ENCODE data around the gene ARHGAP8.

ARHGAP8 gene

DNA sequence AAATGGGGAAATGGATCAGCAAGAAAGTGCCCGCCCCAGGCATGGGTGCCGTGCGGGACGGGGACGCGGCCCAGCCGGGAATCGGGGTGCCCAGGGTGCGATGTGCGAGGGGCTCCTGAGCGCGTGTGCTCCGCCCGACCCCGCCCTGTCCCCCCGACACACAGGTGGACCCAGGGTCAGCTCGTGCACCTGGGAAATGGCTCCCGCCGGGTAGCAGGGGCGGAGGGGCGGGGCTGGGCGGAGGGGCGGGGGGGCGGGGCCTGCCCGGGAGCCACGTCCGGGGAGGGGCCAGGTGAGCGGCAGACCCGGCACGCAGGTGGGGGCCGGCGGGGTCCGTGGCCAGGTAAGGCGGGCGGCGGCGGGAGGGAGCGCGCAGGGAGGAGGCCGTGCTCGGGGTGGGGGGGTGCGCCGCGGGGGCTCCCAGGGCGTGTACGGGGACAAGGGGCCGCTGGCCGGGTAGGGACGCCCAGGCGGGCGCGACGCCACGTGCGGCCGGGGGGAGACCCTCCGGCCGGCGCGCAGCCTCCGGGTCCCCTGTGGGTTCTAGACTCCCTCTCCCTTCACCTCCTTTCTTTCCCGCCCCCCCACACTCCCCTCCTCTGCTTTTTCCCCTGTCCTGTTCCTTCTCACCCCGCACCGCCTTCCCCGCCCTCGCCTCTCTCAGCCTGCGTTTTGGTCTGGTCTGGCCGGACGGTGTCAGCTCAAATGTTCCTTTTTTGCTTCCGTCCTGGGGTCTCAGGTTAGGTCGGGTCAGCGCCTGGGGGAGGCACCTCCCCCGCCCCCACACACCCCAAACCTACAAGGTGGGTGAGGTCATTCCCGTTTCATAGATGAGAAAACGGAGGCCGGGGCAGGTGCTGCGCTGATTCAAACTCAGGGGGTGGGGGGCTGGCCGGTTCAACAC, at the start of gene ARHGAP8:
ARHGAP8 (plus strand) TSS at position 291 of the 904 bp plus-strand sequence. CDS start 33,953 bp downstream, outside the sequence.
- no peak for DNase-seq (ENCODE audit: low read depth)

DNA sequence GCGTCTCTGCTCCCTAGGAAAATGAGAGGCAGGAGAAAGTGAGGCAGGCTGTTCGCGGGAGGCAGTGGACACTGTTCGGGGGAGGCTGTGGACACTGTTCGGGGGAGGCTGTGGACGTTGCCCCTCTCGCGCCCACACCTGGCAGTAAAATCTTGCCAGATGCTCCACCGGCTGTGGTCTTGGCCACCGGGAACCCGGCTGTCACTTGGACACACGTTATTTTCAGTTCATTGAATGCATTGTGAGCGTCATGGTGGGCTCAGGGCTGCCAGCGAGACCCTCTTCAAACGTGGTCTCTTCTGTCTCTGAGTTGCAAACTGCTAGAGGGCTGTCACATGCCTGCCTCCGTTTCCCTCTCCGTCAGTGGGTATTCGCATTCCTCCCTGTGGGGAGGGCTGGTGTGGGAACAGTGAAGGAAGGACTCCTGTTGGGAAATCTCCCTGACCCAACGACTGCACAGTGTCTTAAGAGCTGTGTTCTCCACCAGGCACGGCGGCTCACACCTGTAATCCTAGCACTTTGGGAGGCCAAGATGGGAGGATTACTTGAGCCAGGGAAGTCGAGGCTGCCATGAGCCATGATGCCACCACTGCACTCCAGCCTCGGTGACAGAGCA, 49.0 kb upstream of the ARHGAP8 start:
- no peak for DNase-seq (ENCODE audit: low read depth)

DNA sequence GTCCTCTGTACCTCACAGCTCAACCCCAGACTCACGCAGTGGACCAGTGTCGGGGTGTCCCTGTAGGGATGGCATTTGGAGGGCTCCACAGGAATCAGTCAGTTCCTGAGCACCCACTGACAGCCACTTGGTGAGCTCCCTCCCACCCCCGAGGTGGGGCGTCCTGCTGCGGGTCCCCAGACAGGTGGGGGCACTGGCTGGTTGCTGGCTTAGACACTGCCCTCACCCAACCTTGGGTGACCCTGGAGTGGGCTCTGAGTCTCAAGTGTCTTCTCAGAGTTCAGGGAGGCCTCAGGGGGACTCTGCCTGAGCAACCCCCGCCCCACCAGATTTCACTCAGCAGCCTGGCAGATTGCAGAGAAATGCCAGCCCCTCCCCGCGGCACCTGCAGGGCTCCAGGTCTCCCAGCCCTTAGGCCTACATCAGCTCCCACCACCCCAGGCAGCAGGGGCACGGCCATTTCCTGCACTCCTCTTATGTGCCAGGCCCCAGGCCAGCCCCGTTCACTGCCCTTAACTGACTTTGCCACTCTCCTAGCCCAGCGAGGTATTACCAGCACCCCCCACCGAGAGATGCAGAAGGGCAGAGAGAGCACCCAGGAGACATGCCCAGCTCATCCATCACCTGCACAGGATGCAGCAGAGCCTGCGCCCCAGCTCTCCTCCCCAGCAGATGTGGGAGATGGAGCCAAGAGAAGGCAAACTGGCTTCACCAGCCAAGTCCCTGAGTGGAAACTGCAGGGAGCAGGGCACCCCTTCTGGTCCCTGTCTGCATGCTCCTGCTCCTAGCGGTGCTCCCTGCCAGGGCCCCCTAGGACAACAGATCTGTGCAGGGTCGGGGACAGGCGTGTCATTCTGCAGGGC, 48.0 kb upstream of the ARHGAP8 start:
- DNase-seq (ENCODE audit: low read depth), result no peak

DNA sequence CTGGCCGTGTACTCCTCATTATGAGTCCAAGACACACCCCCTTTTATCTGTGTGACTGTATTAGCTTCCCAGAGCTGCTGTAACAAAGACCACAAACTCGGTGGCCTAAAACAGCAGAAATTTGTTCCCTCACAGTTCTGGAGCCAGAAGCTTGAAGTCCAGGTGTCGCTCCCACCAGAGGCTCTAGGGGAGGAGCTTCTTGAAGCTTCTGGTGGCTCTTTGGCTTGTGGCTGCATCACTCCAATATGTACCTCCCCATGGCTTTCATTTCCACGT, 47.4 kb upstream of the ARHGAP8 start:
- DNase-seq (ENCODE audit: low read depth), result no peak

DNA sequence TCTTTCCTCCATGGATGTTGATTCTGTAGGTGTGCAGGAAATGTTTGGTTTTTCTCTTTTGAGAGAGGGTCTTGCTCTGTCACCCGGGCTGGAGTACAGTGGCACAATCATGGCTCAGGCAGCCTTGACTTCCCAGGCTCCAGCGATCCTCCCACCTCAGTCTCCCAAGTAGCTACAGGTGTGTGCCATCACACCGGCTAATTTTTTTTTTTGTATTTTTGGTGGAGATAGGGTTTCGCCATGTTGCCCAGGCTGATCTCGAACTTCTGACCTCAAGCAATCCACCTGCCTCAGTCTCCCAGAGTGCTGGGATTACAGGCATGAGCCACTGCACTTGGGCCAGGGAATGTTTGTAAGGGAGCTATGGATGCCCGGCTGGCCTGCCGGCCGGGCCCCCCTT, 45.9 kb upstream of the ARHGAP8 start:
- no peak for DNase-seq (ENCODE audit: low read depth)

DNA sequence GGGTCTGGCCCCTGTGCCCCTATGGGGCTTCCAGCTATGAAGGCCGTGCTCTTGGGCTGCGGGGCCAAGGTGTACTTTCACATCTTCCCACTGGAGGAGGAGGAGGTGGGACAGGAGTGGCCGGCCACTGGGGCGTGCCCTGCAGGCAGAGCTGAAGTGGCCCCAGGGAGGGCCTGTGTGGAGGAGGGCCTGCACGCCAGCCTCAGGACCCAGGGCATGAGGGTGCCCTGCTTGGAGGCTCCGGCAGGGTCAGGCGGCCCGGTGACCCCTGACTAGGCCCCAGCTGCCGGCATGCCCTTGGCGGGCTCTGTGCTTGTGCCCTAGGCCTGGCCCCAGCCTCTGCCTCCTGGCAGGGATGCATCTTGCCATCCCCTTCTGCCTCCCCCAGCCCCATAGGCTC, 45.2 kb upstream of the ARHGAP8 start:
- no peak for DNase-seq (ENCODE audit: low read depth)

DNA sequence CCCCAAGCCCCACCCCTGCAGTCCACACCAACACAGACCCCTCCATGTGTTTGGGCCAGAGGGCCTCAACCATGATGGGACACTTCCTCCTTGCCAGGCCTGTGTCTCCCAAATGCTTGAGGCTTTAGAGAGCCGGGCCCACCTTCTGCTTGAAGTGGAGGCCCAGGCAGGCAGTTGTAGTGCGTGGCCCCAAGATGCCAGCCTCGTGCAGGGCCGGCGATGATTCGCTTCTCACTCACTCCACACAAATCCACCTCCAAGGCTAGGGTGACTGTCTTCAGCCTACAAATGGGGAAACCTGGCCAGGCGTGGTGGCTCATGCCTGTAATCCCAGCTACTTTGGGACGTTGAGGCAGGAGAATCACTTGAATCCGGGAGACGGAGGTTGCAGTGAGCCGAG, 44.6 kb upstream of the ARHGAP8 start:
- DNase-seq (ENCODE audit: low read depth), result no peak

DNA sequence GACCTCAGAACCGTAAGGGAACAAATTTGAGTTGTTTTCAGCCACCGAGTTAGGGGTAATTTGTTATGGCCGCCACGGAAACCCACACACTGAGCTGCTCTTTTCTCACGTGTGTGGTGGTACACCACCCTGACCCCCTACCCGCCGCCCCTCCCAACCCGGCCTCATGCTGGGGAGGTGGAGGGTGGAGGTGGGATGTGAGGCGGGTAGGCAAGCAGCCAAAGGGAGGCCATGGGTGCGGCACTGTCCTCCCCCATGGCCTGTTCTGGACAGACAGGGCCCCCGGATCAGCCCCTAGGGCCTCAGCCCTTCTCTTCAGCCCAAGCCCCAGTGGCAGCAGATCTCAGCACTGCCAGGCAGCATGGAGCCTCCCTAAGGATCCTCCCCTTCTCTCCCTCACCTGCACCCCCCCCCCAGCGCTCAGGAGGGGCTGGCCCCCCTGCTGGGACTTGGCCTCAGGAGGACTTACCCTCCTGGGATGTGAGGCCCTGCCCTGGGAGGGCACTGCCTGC, 42.4 kb upstream of the ARHGAP8 start:
- no peak for DNase-seq (ENCODE audit: low read depth)

DNA sequence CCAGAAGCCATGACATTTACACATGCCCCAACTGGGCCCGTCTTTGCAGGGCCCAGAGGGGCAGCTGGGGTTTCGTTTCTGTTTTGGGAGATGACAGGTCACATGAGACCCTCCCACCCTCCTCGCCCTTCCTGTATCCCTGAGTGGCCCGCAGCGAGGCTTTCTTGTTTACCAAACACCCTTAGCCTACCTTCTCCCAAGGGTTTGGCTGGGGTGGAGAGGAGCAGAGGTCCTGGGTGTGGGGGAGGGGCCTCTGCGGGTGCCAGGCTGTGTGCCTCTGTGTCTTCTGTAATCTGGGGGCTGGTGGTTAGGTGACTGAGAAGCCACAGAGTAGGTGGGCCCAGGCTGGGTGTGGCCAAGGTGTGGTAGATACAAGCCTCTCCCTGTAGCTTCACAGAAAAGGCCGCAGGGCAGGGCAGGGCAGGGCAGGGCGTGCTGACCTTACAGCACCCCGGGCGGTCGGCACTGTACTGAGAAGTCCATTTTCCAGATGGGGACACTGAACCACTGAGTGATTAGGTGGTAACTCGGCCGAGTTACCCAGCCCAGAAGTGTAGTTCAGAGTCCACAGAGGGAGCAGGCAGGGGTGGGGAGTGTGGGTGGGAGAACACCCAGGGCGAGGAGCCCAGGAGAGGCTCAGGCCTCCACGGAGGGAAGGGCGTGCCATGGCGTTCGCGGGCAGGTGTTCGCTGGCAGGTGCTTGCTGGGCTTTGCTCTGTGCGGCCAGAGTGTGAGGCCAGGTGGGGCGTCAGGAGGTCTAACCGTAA, 41.7 kb upstream of the ARHGAP8 start:
- peak; percentile 23 for DNase-seq (ENCODE audit: low read depth)

DNA sequence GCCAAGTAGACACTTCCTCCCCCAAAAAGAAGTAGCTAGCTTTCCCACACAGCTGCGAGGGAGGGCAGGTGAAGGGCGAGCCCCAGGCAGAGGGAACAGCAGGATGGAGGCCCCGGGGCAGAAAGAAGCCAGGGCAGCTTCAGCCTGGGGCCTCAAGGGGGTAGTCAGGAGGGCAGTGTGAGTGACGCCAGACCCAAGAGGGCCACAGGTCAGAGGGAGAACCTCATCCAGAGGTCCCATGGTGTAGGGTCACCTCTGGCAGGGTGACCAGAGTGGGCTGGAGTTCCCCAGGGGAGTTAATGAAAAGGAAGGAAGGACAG, 41.2 kb upstream of the ARHGAP8 start:
- DNase-seq (ENCODE audit: low read depth), result no peak

DNA sequence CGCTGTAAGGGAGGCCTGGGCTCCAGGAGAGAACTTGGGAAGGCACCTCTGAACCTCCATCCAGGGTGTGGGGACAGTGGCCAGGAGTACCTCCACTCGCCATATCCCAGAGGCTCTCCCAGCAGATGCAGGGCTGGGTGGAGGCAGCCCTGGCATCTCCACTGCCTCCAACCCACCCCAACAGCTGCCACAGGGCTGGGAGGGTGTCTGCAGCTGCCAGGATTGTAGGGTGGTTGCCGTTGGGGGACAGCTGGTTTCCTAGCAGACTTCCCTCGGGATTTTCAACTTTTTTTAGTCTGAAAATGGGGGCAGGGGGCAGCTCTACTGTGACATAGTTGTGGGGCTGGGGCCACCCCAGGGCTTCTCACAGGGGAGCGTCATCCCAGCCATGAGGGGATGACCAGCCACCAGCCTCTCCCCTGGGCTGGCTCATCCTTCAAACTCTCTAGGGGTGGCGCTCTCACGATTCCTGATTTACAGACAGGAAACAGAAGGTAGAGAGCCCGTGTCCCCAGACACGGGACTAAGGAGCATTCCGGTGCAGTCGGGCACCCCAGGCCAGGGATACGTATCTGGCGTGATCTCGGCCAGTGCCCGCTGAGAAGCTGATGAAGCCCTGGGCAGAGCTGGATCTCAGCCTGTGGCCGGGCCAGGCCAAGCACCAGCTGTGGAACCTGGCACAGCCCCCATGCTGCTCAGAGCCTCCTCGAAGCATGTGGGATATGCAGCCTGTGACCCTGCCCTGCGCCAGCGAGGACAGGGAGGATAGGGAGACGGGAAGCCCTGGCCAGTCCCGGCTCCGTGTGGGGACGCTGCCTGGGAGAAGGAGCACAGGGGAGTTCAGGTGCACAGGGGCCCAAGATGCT, 40.5 kb upstream of the ARHGAP8 start:
- no peak for DNase-seq (ENCODE audit: low read depth)

DNA sequence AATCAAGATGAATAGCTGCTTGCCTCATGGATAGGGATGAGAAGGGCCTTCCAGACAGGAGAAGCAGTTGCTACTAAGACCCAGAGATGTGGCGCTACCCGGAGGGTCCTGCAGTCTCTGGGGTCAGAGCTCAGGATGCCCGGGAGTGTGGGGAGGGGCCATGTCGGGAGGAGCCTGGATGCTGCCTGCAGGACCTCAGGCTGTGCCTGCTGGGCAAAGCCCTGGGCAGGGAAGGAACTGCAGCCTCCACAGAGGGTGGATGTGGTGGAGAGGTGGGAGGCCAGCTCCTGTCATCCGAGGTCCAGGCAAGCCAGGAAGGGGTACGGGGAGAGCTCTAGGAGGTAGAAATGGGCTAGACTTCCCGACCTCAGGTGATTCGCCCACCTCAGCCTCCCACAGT, 39.4 kb upstream of the ARHGAP8 start:
- no peak for DNase-seq (ENCODE audit: low read depth)

DNA sequence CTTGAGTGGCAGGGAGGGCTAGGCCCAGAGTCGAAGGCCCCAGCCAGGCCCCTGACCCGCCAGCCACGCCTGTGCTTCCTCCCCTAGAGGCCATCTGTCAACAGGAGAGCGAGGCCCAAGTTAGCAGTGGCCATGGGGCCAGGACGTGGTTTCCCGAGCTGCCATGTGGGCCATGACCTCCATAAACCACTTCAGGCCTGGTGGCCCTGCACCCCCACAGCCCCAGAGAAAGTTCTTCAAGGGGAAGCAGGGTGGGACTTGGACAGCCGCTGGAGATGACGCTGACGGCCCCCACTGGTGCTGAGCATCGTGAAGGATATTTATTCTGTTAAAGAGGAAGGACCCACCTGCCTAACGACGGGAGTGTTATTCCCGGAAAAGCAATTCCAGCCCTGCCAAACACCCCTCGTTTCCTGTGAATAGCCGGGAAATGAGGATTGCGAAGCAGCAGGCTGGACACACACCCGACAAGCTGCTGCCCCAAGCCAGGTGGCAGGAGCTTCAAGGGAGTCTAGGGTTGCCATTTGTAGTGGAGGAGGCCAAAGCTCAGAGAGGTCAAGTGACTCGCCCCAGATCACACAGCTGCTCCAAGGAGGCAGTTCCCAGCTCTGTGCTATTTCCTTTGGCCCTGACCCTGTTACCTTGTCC, 37.5 kb upstream of the ARHGAP8 start:
- DNase-seq (ENCODE audit: low read depth), result no peak

DNA sequence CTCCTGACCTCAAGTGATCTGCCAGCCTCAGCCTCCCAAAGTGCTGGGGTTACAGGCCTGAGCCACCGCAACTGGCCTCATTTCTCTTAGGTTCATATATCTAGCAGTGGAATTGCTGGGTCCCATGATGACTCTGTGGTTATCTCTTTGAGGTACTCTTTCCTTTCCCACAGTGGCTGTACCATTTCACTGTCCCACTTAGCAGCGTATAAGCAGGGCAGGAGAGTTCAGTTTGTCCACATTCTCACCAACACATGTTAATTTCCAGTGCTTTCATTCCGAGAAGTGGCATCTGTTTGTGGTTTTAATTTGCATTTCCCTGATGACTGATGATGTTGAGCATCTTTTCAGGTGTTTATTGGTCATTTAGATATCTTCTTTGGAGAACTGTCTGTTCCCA, 34.0 kb upstream of the ARHGAP8 start:
- no peak for DNase-seq (ENCODE audit: low read depth)

DNA sequence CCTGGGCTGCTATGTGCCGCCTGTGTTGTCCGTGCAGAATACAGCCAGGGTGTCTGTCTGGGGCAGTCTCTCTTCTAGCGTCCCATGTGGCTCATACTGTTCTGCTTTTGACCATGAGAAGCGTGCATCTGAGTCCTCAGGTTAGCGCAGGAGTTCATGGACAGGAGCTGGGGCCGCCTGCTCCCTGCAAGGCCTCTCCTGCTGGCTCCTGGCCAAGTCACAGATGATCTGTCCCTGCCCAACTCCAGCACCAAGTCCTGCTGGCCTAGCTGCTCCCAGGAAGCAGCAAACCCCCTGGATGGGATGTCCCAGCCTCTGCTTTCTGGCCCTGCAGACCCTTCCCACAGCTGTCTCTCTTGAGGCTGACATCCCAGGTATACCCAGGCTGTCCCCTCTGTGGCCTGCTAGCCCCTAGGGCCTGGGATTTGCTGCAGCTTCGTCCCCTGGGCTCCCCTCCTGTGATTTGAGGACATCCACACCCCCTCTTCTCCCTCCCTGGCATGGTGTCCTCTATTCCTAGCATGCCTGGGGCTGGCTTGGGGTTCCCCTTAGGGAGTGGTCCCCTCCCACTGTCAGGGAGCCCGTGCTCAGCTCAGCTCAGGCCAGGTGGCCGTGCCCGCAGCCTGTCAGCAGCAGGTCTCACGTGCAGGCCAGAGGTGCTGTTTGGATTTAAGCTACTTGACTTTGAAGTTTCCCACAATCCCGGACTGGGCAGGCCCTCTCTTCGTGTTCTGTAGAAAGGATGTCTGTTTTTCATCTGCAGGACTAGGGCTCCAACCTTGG, 32.6 kb upstream of the ARHGAP8 start:
- no peak for DNase-seq (ENCODE audit: low read depth)

DNA sequence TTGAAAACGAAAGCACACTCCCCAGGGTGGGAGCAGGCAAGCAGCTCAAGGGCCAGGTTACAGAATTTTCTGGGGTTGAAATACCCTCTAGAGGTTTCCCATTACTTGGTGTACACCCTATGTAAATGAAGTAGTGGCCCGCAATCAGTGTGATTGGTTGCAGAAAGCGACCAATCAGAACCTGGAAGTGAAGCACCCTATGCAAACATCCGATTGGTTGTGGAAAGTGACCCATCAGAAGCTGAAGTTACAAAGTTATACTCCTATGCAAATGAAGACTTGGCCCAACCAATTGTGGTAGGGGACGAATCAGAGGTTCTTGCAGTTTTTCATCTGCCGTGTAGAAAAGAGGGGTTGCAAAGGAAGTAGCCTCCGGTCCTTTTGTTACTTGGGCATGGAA, 31.2 kb upstream of the ARHGAP8 start:
- DNase-seq (ENCODE audit: low read depth), result no peak

DNA sequence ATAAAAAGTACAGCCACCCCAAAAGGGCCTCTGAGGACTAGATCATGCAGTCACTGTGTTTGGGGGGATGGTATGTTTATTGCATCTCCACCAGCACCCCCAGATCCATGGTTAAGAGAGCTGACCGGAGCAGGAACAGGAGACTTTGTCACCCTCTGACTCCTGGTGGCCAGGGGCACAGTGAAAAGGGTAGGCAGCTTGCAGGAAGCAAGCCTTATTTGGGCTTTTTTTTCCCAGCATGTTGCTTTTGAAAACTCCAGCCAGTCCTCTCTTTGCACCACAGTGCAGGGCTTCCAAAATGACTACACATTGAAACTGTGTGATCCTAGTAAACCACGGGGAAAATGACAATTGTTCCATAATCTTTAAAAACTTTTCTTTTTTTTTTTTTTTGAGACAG, 29.8 kb upstream of the ARHGAP8 start:
- DNase-seq (ENCODE audit: low read depth), result no peak

DNA sequence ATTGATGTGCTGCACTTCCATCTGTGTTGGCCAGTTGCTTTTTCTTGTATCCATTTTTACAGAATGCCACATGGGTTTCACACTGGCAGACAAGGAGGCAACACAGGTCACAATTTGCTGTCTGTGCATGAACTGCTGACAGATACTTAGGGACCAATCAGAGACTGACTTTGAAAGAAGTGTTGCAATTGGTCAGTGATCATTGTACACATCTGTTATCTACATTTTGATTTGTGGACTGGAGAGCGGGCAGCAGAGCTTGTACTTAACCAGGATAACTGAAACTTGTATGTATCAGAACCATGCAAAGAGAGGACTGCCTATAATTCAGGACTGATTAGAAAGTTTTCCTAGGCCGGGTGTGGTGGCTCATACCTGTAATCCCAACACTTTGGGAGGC, 28.6 kb upstream of the ARHGAP8 start:
- no peak for DNase-seq (ENCODE audit: low read depth)

DNA sequence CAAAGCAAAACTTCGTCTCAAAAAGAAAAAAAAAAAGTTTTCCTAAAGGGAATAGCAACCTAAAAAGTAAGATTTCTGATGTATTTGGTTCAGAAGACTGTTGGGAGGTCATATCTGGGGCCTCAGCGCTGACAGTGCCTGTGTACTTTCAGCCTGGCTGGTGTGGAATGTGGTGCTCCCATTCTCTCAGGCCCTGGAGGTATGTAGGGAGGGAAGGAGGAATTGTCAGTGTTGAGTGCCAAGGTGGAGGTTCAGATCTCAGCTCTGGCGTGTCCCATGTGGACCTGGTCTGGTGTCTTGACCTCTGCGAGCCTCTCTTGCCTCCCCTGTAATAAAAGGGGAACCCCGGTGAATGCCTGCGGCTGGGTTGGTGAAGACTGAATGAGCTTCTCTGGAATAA, 28.0 kb upstream of the ARHGAP8 start:
- no peak for DNase-seq (ENCODE audit: low read depth)

DNA sequence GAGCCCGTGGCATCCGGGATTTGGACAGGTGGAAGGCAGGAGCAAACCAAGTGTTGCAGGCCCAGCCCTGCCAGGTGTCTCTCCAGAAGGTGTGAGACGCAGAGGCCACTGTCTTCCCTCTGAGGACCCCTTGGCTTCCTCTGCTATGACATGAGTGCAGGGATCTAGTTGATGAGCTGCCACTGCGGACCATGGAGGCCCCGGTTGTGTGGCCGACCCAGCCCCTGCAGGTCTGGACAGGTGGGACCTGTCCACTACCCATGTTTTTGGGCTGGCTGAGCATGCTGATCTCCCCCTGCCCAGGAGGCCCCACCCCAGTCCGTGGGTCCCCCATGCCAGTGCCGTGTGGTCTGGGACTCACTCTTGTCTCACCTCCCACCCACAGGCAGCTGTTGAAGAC, 27.5 kb upstream of the ARHGAP8 start:
- DNase-seq (ENCODE audit: low read depth), result no peak

Data from activated T-helper 9 cell treated with anti-CD3 and anti-CD28 coated beads, Interleukin-2, amount 50 U/mL, for 16 hours (primary cell).